HG03097 (cell line): ENCODE measurements around the gene JPT1.
"Not testable (repeated sequence)": the region's sequence is repeated elsewhere in the genome, so short reads cannot be mapped to it uniquely, and the experiment has no call there.

Experiments used
- ATAC-seq: cut with Tn5 transposase; IDR thresholded peaks from one replicate; pipeline ENCODE4 v1.9.1; 2021; ENCODE audit not compliant: unreplicated experiment, low FRiP score

Gene JPT1

GRCh38 chr17:75154195-75155106 is at the start of gene JPT1:
Gene JPT1 (minus strand): TSS chr17:75154512. CDS start chr17:75154397, 115 bp downstream.
- ATAC-seq, result peak; percentile 95

- no peak for ATAC-seq
These were observed 45.7 kb upstream of the JPT1 start for GRCh38 chr17:75199886-75200618.

GRCh38 chr17:75194879-75195278 is 40.6 kb upstream of the JPT1 start:
- ATAC-seq, result no peak

- no peak for ATAC-seq
These were observed 37.3 kb upstream of the JPT1 start for GRCh38 chr17:75191584-75191983.

GRCh38 chr17:75188614-75189013 is 34.3 kb upstream of the JPT1 start:
- ATAC-seq, result no peak

- ATAC-seq, result no peak
These were observed 29.9 kb upstream of the JPT1 start for GRCh38 chr17:75183999-75184884.

- ATAC-seq, result peak; percentile 67
These were observed 28.5 kb upstream of the JPT1 start, which contains the start of gene SUMO2 for GRCh38 chr17:75182569-75183436. Gene SUMO2 (minus strand): TSS chr17:75182959. CDS start chr17:75182834, 125 bp downstream.

- ATAC-seq, result peak; percentile 26
These were observed 27.9 kb upstream of the JPT1 start for GRCh38 chr17:75182319-75182568.

- ATAC-seq, result no peak
These were observed 27.5 kb upstream of the JPT1 start for GRCh38 chr17:75181608-75182318.

GRCh38 chr17:75181110-75181509 is 26.8 kb upstream of the JPT1 start:
- no peak for ATAC-seq

GRCh38 chr17:75178453-75178852 is 24.1 kb upstream of the JPT1 start:
- no peak for ATAC-seq

- ATAC-seq, result no peak
These were observed 22.3 kb upstream of the JPT1 start for GRCh38 chr17:75176625-75177024.

- no peak for ATAC-seq
These were observed 20.7 kb upstream of the JPT1 start for GRCh38 chr17:75174996-75175395.

- no peak for ATAC-seq
These were observed 19.2 kb upstream of the JPT1 start for GRCh38 chr17:75173526-75173925.

GRCh38 chr17:75168998-75169397 is 14.7 kb upstream of the JPT1 start:
- ATAC-seq, result no peak

- ATAC-seq, result not testable (repeated sequence)
These were observed 10.3 kb upstream of the JPT1 start for GRCh38 chr17:75164606-75165005.

GRCh38 chr17:75163074-75163473 is 8.8 kb upstream of the JPT1 start:
- no peak for ATAC-seq

GRCh38 chr17:75160211-75160610 is 5.9 kb upstream of the JPT1 start:
- no peak for ATAC-seq
